Hepatocyte (in vitro differentiated cells): Measurements from ENCODE around the gene DDX10. TPM values are rescaled to one million over a fixed set of nuclear protein-coding genes. Genes with fewer than 3 reads are reported as not detected.

Source experiments
- DNase-seq: peaks from one replicate; pipeline ENCODE4 v3.0.0-alpha.2; 2016; ENCODE audit warnings: low spot score
- H2AFZ ChIP-seq: fragments of 200-600 bp; sonication (generic); 2 replicates; pipeline ENCODE4 v1.6.0; 2016; ENCODE audit warnings: antibody characterized with exemption, mild to moderate bottlenecking
- H3K27ac ChIP-seq: fragments of 200-600 bp; sonication (generic); 2 replicates; pipeline ENCODE4 v1.5.1; 2016; ENCODE audit warnings: mild to moderate bottlenecking
- H3K27me3 ChIP-seq: fragments of 200-600 bp; sonication (generic); 2 replicates; pipeline ENCODE4 v1.6.1; 2016
- H3K36me3 ChIP-seq: fragments of 200-600 bp; sonication (generic); replicated peaks from 2 replicates; pipeline ENCODE4 v1.5.1; 2016; ENCODE audit warnings: low read depth; ENCODE audit not compliant: insufficient read depth
- H3K4me1 ChIP-seq: fragments of 200-600 bp; sonication (generic); 2 replicates; pipeline ENCODE4 v1.5.1; 2016; ENCODE audit warnings: mild to moderate bottlenecking, moderate library complexity; ENCODE audit not compliant: insufficient read depth
- H3K4me2 ChIP-seq: fragments of 200-600 bp; sonication (generic); 2 replicates; pipeline ENCODE4 v1.6.0; 2016
- H3K4me3 ChIP-seq: fragments of 200-600 bp; sonication (generic); 2 replicates; pipeline ENCODE4 v1.5.1; 2016; ENCODE audit warnings: mild to moderate bottlenecking
- H3K79me2 ChIP-seq: fragments of 200-600 bp; sonication (generic); 2 replicates; pipeline ENCODE4 v1.6.0; 2017; ENCODE audit warnings: mild to moderate bottlenecking
- H3K9me2 ChIP-seq: fragments of 200-600 bp; sonication (generic); replicated peaks from 2 replicates; pipeline ENCODE4 v1.6.0; 2017; ENCODE audit warnings: mild to moderate bottlenecking; ENCODE audit not compliant: insufficient read depth
- H3K9me3 ChIP-seq: fragments of 200-600 bp; sonication (generic); 2 replicates; pipeline ENCODE4 v1.5.1; 2016; ENCODE audit warnings: low read depth, mild to moderate bottlenecking
- H4K20me1 ChIP-seq: fragments of 200-600 bp; sonication (generic); 2 replicates; pipeline ENCODE4 v1.6.0; 2016; ENCODE audit warnings: mild to moderate bottlenecking; ENCODE audit not compliant: insufficient read depth, poor library complexity, severe bottlenecking
- EZH2 ChIP-seq: fragments of 200-600 bp; sonication (generic); IDR thresholded peaks from 2 replicates; pipeline ENCODE4 v1.6.1; 2016; ENCODE audit warnings: antibody characterized with exemption, mild to moderate bottlenecking, borderline replicate concordance
- EZH2phosphoT487 ChIP-seq: fragments of 200-600 bp; sonication (generic); IDR thresholded peaks from one replicate; pipeline ENCODE4 v1.6.1; 2018; ENCODE audit warnings: antibody characterized with exemption, mild to moderate bottlenecking, low read depth, moderate library complexity; ENCODE audit not compliant: unreplicated experiment, severe bottlenecking
- WGBS: methylation state at CpG from one replicate; pipeline ENCODE4 v1.1.6; 2016; ENCODE audit warnings: low lambda C conversion rate; ENCODE audit errors: missing lambda C conversion rate; 5-methylcytosine and 5-hydroxymethylcytosine counted together
- polyA plus RNA-seq: library from polyadenylated mRNA; unstranded; fragments of >200 nt; fragmentation: Nextera tagmentation; extraction: Ambion mirVana; gene quantifications from 2 replicates; pipeline ENCODE4 v1.2.1, GENCODE V29; 2016
- total RNA-seq: library from RNA; depleted of rRNA; stranded (reverse); fragments of >200 nt; gene quantifications from 2 replicates; pipeline ENCODE4 v1.2.3, GENCODE V29; 2014
- TF ChIP-seq, protein P1 (sequence below): fragments of 200-600 bp; sonication (generic); IDR thresholded peaks from 2 replicates; pipeline ENCODE4 v1.5.1; 2016; ENCODE audit warnings: antibody characterized with exemption, mild to moderate bottlenecking; ENCODE audit not compliant: poor library complexity

DDX10 gene
- total and polyA plus RNA-seq, 2 experiments from 2014 or later, result 9.6 to 13.9 TPM

DNA sequence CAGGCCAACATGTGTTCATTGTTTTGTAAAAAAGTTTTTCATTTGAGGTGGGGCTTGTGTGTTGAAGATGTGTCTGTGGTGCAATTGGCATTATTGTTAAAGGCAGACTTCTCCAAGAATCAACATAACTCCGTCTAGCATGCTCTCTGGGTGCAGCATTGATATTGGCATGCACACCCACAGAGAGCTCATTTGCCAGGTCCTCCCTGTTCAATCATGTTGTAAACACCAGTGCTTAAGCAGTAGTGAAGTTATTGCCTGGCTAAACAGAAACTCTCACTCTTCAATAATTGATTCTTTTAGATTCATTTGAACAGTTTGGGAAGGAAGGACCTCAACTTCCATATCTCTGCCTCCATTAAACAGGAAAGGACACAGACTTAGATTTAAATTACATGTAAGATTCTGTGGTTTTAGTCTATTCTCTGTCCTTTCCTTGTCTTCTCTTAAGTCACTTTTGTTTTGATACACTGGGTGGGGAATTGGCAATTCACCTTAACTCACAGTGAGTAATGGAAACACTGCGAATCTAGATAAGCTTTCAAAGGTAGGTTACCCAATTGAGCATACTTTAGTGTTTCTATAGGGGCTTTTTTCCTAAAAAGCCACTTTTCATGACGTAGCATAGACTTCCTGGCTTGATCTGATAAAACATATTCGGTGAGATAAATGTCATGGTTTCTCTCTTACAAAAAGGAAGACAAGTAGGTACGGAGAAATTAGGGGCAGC, 40.5 kb upstream of the DDX10 start:
- H3K27ac ChIP-seq, result no peak overlapping the region
- DNase-seq, result no peak
- H3K9me2 ChIP-seq, result no peaks in the 10 kb centered on the region
- no peak overlapping the region for H3K4me2 ChIP-seq
- no peak overlapping the region for H3K4me3 ChIP-seq
- no peaks in the 10 kb centered on the region for H3K79me2 ChIP-seq
- no peaks in the 10 kb centered on the region for H3K36me3 ChIP-seq
- no peaks in the 10 kb centered on the region for H3K9me3 ChIP-seq
- H2AFZ ChIP-seq, result no peak overlapping the region
- peaks cover 16% of the 10 kb centered on the region for H3K27me3 ChIP-seq
- H4K20me1 ChIP-seq, result no peaks in the 10 kb centered on the region
- 61% methylated on average over 5 of the region's 5 CpGs for WGBS
- no peak for TF ChIP-seq EZH2phosphoT487
- TF ChIP-seq EZH2, result no peak
- TF ChIP-seq, protein P1, sequence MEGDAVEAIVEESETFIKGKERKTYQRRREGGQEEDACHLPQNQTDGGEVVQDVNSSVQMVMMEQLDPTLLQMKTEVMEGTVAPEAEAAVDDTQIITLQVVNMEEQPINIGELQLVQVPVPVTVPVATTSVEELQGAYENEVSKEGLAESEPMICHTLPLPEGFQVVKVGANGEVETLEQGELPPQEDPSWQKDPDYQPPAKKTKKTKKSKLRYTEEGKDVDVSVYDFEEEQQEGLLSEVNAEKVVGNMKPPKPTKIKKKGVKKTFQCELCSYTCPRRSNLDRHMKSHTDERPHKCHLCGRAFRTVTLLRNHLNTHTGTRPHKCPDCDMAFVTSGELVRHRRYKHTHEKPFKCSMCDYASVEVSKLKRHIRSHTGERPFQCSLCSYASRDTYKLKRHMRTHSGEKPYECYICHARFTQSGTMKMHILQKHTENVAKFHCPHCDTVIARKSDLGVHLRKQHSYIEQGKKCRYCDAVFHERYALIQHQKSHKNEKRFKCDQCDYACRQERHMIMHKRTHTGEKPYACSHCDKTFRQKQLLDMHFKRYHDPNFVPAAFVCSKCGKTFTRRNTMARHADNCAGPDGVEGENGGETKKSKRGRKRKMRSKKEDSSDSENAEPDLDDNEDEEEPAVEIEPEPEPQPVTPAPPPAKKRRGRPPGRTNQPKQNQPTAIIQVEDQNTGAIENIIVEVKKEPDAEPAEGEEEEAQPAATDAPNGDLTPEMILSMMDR, result no peak
- no peaks in the 10 kb centered on the region for H3K4me1 ChIP-seq

DNA sequence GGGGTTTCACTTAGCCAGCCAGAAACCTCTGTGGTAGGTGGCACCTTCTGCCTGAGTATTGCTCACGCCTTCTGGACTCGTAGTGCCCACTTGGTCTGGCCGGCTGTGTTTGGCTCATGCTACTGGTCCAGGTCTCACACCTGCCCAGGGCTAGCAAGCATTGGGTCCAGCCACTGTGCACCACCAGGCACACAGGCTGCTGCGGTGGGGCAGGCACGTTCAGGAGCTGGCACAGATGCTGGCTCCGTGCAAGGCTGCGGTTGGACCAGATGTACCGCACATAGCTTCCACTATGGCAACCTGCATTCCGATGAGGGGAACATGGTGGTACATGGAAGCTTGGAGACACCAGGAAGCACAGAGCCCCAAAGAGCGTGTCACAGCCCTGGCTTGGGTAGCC, 36.5 kb upstream of the DDX10 start:
- WGBS, result 95% methylated on average over 10 of the region's 10 CpGs
- Histone ChIP-seq H3K4me1 (no peaks in the 10 kb centered on the region), H3K27me3 (peaks cover 14% of the 10 kb centered on the region), H3K4me3 (no peak overlapping the region), H3K9me2 (no peaks in the 10 kb centered on the region), H2AFZ (no peak overlapping the region), H3K79me2 (no peaks in the 10 kb centered on the region), H3K4me2 (no peak overlapping the region), H3K9me3 (no peaks in the 10 kb centered on the region), H4K20me1 (no peaks in the 10 kb centered on the region), H3K36me3 (no peaks in the 10 kb centered on the region), H3K27ac (no peak overlapping the region)
- DNase-seq, result no peak
- TF ChIP-seq EZH2phosphoT487 (no peak), EZH2 (no peak)
- TF ChIP-seq, protein P1, result no peak

DNA sequence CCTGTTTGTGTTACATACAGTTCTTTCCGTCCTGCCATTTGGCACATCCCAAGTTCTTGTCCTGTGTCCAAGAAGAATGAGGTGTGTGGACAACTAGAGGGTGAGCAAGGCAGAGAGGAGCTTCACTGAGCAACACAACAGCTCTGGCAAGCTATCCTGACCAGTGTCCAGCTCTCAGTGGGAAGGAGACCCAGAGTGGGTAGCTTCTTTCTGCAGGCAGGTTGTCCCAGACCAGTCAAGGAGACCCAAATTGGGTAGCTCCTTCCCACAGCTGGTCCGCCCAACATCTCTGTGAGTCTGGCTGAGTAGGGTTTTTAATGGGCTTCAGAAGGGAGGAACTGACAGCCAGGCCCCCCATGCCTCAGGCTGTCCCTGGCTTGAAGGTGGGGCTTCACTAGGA, 36.1 kb upstream of the DDX10 start:
- H4K20me1 ChIP-seq, result no peaks in the 10 kb centered on the region
- DNase-seq, result no peak
- H3K9me3 ChIP-seq, result no peaks in the 10 kb centered on the region
- no peaks in the 10 kb centered on the region for H3K4me1 ChIP-seq
- H3K79me2 ChIP-seq, result no peaks in the 10 kb centered on the region
- no peak overlapping the region for H2AFZ ChIP-seq
- 95% methylated on average over 2 of the region's 2 CpGs for WGBS
- no peak overlapping the region for H3K4me3 ChIP-seq
- H3K27me3 ChIP-seq, result peaks cover 14% of the 10 kb centered on the region
- no peaks in the 10 kb centered on the region for H3K36me3 ChIP-seq
- H3K4me2 ChIP-seq, result no peak overlapping the region
- no peak overlapping the region for H3K27ac ChIP-seq
- no peaks in the 10 kb centered on the region for H3K9me2 ChIP-seq
- TF ChIP-seq, protein P1, result no peak
- TF ChIP-seq EZH2 (no peak), EZH2phosphoT487 (no peak)
